H54 (cell line): Measurements from ENCODE around the gene EML5.

Experiments
- DNase-seq: peaks from one replicate; pipeline ENCODE4 v3.0.0; 2011; ENCODE audit warnings: low spot score, mixed read lengths; ENCODE audit not compliant: insufficient read length
- FAIRE-seq: peaks from 3 replicates; lab custom pipeline; 2011; peaks lifted over from hg19 to GRCh38; lab: Jason Lieb, UNC
- POLR2A ChIP-seq: IDR thresholded peaks from 2 replicates; pipeline ENCODE4 v1.6.1; 2011; ENCODE audit warnings: low read depth, mild to moderate bottlenecking, low read length

The EML5 gene

GRCh38 chr14:88568196-88568595, 224.6 kb downstream of the EML5 start:
- FAIRE-seq (no peak), DNase-seq (no peak)
- TF ChIP-seq POLR2A, result no peak

- no peak for FAIRE-seq
- no peak for TF ChIP-seq POLR2A
- no peak for DNase-seq
Measured at GRCh38 chr14:88565427-88565826, 227.3 kb downstream of the EML5 start.

GRCh38 chr14:88563845-88564244, 228.9 kb downstream of the EML5 start:
- no peak for DNase-seq
- no peak for TF ChIP-seq POLR2A
- no peak for FAIRE-seq

- DNase-seq (peak; percentile 75), FAIRE-seq (peak; percentile 45)
- TF ChIP-seq POLR2A, result peak; percentile 68
Measured at GRCh38 chr14:88562831-88563686, 229.7 kb downstream of the EML5 start, which contains the start of gene ZC3H14. TSS of gene ZC3H14 (plus strand) at chr14:88563037. CDS start at chr14:88563134, 97 bp downstream.

GRCh38 chr14:88562532-88562830, 230.3 kb downstream of the EML5 start:
- no peak for TF ChIP-seq POLR2A
- DNase-seq, result no peak
- no peak for FAIRE-seq
